T-helper 1 cell treated with Interleukin-12 subunit alpha and Interleukin-12 subunit beta and Interleukin-4 antibody, amounts not matched to agents 30 ng/mL and 1 ng/mL, for 36 hours (primary cell): Measurements from ENCODE around the gene PFDN1. TPM values are rescaled to one million over a fixed set of nuclear protein-coding genes. Genes with fewer than 3 reads are reported as not detected.

Experiments
- intact Hi-C: fragments of 100-400 bp; cut with micrococcal nuclease; formaldehyde crosslinking; loops from one replicate; pipeline ENCODE4 v1.15.1; 2024
- total RNA-seq: library from RNA; stranded (reverse); gene quantifications from 2 replicates; pipeline ENCODE4 v1.2.3, GENCODE V29; 2022

PFDN1 gene
- total RNA-seq, 1 donor from 2014 or later: 57.5 TPM

GRCh38 chr5:140329739-140330481 lies 27.0 kb upstream of the PFDN1 start:
- intact Hi-C loops: no loop called here

- intact Hi-C loops: no loop called here
These were observed 25.3 kb upstream of the PFDN1 start for GRCh38 chr5:140328036-140328764.

- intact Hi-C loops: no loop called here
These were observed 24.7 kb upstream of the PFDN1 start for GRCh38 chr5:140327589-140327988.

- intact Hi-C loops: no loop called here
These were observed 22.6 kb upstream of the PFDN1 start for GRCh38 chr5:140325486-140325885.

- intact Hi-C loops: no loop called here
These were observed 21.8 kb upstream of the PFDN1 start for GRCh38 chr5:140324617-140325241.

- intact Hi-C loops: no loop called here
These were observed 21.2 kb upstream of the PFDN1 start for GRCh38 chr5:140324041-140324600.

GRCh38 chr5:140322751-140323731 lies 20.1 kb upstream of the PFDN1 start:
- intact Hi-C loops: no loop called here

GRCh38 chr5:140321796-140322195 lies 18.9 kb upstream of the PFDN1 start:
- intact Hi-C loops: no loop called here

GRCh38 chr5:140319833-140320232 lies 16.9 kb upstream of the PFDN1 start:
- intact Hi-C loops: no loop called here

- intact Hi-C loops: no loop called here
These were observed 15.9 kb upstream of the PFDN1 start for GRCh38 chr5:140318792-140319191.

- intact Hi-C loops: no loop called here
These were observed 15.0 kb upstream of the PFDN1 start for GRCh38 chr5:140317859-140318258.

- intact Hi-C loops: no loop called here
These were observed 9.9 kb upstream of the PFDN1 start for GRCh38 chr5:140312791-140313189.

- intact Hi-C loops: no loop called here
These were observed 9.3 kb upstream of the PFDN1 start for GRCh38 chr5:140312067-140312790.

- intact Hi-C loops: no loop called here
These were observed 8.1 kb upstream of the PFDN1 start for GRCh38 chr5:140311011-140311467.

GRCh38 chr5:140310434-140310833 lies 7.5 kb upstream of the PFDN1 start:
- intact Hi-C loops: no loop called here

GRCh38 chr5:140309706-140310249 lies 6.9 kb upstream of the PFDN1 start:
- intact Hi-C loops: loop anchor here (10.0 kb wide), 1 partner anchor 1975 kb away; the partner anchor contains the start of genes CDC25C and FAM53C

GRCh38 chr5:140305471-140305870 lies 2.6 kb upstream of the PFDN1 start:
- intact Hi-C loops: loop anchor here (10.0 kb wide), 1 partner anchor 1971 kb away; the partner anchor contains the start of genes CDC25C and FAM53C

GRCh38 chr5:140303966-140304365 lies 1.1 kb upstream of the PFDN1 start:
- intact Hi-C loops: loop anchor here (1.0 to 10.0 kb wide), 17 partner anchors 11 to 1969 kb away; partner anchors contain the start of genes ANKHD1, APBB3, CDC25C and CYSTM1

GRCh38 chr5:140301136-140301535 lies 1.8 kb downstream of the PFDN1 start:
- intact Hi-C loops: loop anchor here (5.0 to 10.0 kb wide), 2 partner anchors 401 to 1966 kb away; partner anchors contain the start of genes CDC25C, FAM53C and ZMAT2
